Measurements from ENCODE around the gene PLOD1.
"Not testable (repeated sequence)": the region's sequence is repeated elsewhere in the genome, so short reads cannot be mapped to it uniquely, and the experiment has no call there.

PLOD1 gene

GRCh38 chr1:11934302-11935056, at the start of gene PLOD1:
Gene PLOD1 (plus strand): TSS chr1:11934717. CDS start chr1:11934780, 63 bp downstream.
- DNase-seq (ENCODE audit: low spot score), result peak; percentile 89

GRCh38 chr1:11885916-11886315, 48.6 kb upstream of the PLOD1 start:
- DNase-seq (ENCODE audit: low spot score), result no peak

GRCh38 chr1:11886986-11887665, 47.4 kb upstream of the PLOD1 start:
- no peak for DNase-seq (ENCODE audit: low spot score)

GRCh38 chr1:11887666-11888007, 46.9 kb upstream of the PLOD1 start:
- no peak for DNase-seq (ENCODE audit: low spot score)

GRCh38 chr1:11888206-11888876, 46.2 kb upstream of the PLOD1 start:
- no peak for DNase-seq (ENCODE audit: low spot score)

GRCh38 chr1:11888877-11889208, 45.7 kb upstream of the PLOD1 start:
- DNase-seq (ENCODE audit: low spot score), result no peak

GRCh38 chr1:11891433-11892186, 42.9 kb upstream of the PLOD1 start:
- DNase-seq (ENCODE audit: low spot score), result no peak

GRCh38 chr1:11893907-11894251, 40.6 kb upstream of the PLOD1 start:
- peak; percentile 65 for DNase-seq (ENCODE audit: low spot score)

- not testable (repeated sequence) for DNase-seq (ENCODE audit: low spot score)
Measured at GRCh38 chr1:11894501-11894900, 40.0 kb upstream of the PLOD1 start.

GRCh38 chr1:11898086-11898785, 36.3 kb upstream of the PLOD1 start:
- no peak for DNase-seq (ENCODE audit: low spot score)

GRCh38 chr1:11898831-11899467, 35.6 kb upstream of the PLOD1 start:
- DNase-seq (ENCODE audit: low spot score), result no peak

GRCh38 chr1:11901446-11901845, 33.1 kb upstream of the PLOD1 start:
- DNase-seq (ENCODE audit: low spot score), result not testable (repeated sequence)

GRCh38 chr1:11903210-11903609, 31.3 kb upstream of the PLOD1 start:
- DNase-seq (ENCODE audit: low spot score), result no peak

GRCh38 chr1:11904156-11904555, 30.4 kb upstream of the PLOD1 start:
- DNase-seq (ENCODE audit: low spot score), result not testable (repeated sequence)

- DNase-seq (ENCODE audit: low spot score), result no peak
Measured at GRCh38 chr1:11904978-11905377, 29.5 kb upstream of the PLOD1 start.

- no peak for DNase-seq (ENCODE audit: low spot score)
Measured at GRCh38 chr1:11906870-11907269, 27.6 kb upstream of the PLOD1 start.

- peak; percentile 96 for DNase-seq (ENCODE audit: low spot score)
Measured at GRCh38 chr1:11907275-11908094, 27.0 kb upstream of the PLOD1 start.

GRCh38 chr1:11908095-11908675, 26.3 kb upstream of the PLOD1 start:
- DNase-seq (ENCODE audit: low spot score), result peak; percentile 85

GRCh38 chr1:11910914-11911228, 23.6 kb upstream of the PLOD1 start:
- DNase-seq (ENCODE audit: low spot score), result not testable (repeated sequence)

GRCh38 chr1:11912000-11912399, 22.5 kb upstream of the PLOD1 start:
- DNase-seq (ENCODE audit: low spot score), result no peak
